AG04450 (cell line): ENCODE measurements around the gene UAP1L1. TPM values are rescaled to one million over a fixed set of nuclear protein-coding genes. Genes with fewer than 3 reads are reported as not detected.

ENCODE experiments used
- CTCF ChIA-PET: fragments of 300-600, 350-600 bp; formaldehyde crosslinking; extraction: SDS; loops from one replicate; lab custom pipeline; 2022; ENCODE audit warnings: antibody characterized with exemption, inconsistent platforms; lab: Charles Lee
- POLR2A ChIA-PET: fragments of 350-600 bp; formaldehyde crosslinking; extraction: SDS; loops from one replicate; lab custom pipeline; 2021; ENCODE audit warnings: antibody characterized with exemption, inconsistent platforms; lab: Yijun Ruan, JAX
- DNase-seq: peaks from one replicate; pipeline ENCODE4 v3.0.0-alpha.2; 2011; ENCODE audit warnings: low read depth, low spot score
- H3K27ac ChIP-seq: one replicate; pipeline ENCODE4 v1.5.1; 2012; ENCODE audit warnings: low read depth, low read length, control low read depth
- H3K27me3 ChIP-seq: one replicate; pipeline ENCODE4 v1.6.0; 2012; ENCODE audit warnings: low read length; ENCODE audit not compliant: control insufficient read depth, insufficient read depth
- H3K4me3 ChIP-seq: 2 replicates; pipeline ENCODE4 v1.5.1; 2011; ENCODE audit warnings: mild to moderate bottlenecking, low read depth, low read length, control low read depth
- H3K9me3 ChIP-seq: 2 replicates; pipeline ENCODE4 v1.5.1; 2012; ENCODE audit warnings: low read length; ENCODE audit not compliant: control insufficient read depth, insufficient read depth
- polyA plus RNA-seq: library from polyadenylated mRNA; depleted of rRNA; stranded (reverse); fragments of >200 nt; gene quantifications from 2 replicates; pipeline ENCODE4 v1.2.3, GENCODE V29; 2011
- TF ChIP-seq, protein P1 (sequence below): IDR thresholded peaks from 2 replicates; pipeline ENCODE4 v1.5.1; 2011; ENCODE audit warnings: low read depth, low read length, control low read depth, inconsistent platforms

Gene UAP1L1
- polyA plus RNA-seq, 1 experiment: 5.1 TPM

DNA sequence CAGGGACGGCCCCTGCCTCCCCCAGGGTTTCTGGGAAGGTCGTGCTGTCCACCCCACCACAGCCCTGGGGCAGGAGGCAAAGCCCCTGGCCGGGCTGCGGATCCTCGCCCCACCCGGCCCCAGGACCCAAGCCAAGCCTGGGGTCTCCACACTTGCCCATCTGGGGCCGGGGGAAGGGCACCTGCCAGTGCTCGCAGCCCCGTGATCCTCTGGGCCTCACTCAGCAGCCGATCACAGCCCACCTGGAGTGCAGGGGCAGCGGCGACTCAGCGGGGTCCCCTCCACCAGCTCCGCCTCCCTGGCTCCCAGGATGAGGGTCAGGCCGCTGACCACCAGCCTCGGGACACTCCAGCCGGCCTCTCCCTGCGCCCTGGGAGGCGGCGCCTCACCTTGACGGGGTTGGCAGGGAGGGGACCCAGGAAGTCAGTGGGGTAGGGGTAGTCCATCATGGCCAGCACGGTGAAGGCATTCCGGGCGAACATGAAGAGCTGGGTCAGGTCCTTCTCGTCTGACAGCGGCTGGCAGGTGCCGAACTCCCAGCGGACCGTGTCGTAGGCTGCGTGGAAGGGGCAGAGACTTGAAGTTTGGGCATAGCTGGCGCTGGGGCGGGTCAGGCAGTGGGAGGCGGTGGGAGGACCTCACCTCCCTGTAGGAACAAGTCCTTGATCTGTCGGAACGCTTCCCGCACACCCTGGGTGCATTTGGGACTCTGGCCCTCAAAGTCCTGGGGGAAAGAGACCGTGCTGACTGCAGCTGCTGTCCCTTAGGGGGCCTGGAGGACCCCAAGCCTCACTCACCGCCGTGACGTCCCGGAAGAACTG, 35.5 kb downstream of the UAP1L1 start:
- no peak for DNase-seq
- H3K9me3 ChIP-seq: no peaks in the 10 kb centered on the region; the same call in 1 of the 2 replicates
- TF ChIP-seq, protein P1, sequence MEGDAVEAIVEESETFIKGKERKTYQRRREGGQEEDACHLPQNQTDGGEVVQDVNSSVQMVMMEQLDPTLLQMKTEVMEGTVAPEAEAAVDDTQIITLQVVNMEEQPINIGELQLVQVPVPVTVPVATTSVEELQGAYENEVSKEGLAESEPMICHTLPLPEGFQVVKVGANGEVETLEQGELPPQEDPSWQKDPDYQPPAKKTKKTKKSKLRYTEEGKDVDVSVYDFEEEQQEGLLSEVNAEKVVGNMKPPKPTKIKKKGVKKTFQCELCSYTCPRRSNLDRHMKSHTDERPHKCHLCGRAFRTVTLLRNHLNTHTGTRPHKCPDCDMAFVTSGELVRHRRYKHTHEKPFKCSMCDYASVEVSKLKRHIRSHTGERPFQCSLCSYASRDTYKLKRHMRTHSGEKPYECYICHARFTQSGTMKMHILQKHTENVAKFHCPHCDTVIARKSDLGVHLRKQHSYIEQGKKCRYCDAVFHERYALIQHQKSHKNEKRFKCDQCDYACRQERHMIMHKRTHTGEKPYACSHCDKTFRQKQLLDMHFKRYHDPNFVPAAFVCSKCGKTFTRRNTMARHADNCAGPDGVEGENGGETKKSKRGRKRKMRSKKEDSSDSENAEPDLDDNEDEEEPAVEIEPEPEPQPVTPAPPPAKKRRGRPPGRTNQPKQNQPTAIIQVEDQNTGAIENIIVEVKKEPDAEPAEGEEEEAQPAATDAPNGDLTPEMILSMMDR: no peak
- H3K27ac ChIP-seq: no peak overlapping the region
- no peak overlapping the region for H3K4me3 ChIP-seq
- ChIA-PET CTCF (no interaction called here), POLR2A (interaction anchor here (1.0 kb wide), 1 partner anchor 128 kb away, joined by 3 read pairs; the partner anchor contains the start of gene TUBB4B)
- H3K27me3 ChIP-seq: no peaks in the 10 kb centered on the region

DNA sequence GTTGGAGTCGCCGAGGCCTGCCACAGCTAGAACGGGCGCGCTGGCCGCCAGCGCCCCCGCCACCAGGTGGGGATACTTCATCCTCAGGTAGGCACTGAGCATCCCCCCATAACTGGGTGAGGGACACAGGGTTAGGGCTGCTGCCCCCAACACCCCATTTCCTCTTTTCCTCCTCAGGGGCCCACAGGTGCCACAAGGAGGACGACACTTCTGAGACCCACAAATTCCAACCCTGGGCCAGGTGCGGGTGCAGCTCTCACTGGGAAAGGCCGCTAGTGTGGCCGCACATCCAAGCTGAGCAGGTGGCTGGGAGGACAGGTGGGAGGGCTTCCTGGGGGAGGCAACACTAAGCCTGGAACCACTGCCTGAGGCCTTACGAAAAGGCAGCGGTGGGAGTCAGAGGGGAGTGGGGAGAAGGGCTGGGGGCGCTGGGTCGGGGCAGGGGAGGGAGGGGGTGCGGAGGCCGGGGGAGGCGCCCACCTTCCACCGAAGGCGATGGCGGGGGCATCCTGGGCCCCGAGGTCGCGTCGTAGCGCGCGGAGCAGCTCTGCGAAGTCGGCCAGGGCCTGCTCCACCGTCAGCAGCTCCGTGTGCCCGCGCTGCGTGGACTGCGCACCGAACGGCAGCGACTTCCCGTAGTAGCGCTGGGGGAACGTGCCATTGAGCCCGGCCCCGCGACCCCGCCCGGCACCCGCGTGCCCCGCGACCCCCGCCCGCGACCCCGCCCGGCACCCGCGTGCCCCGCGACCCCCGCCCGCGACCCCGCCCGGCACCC, 36.3 kb downstream of the UAP1L1 start:
- TF ChIP-seq, protein P1: no peak
- H3K9me3 ChIP-seq: no peaks in the 10 kb centered on the region; the same call in 1 of the 2 replicates
- no peaks in the 10 kb centered on the region for H3K27me3 ChIP-seq
- ChIA-PET CTCF (interaction anchor here (0.6 kb wide), 1 partner anchor 114 kb away, joined by 5 read pairs; the partner anchor contains the start of gene RNF224), POLR2A (interaction anchor here (0.6 to 1.0 kb wide), 2 partner anchors 27 to 127 kb away, joined by 3 read pairs; partner anchors contain the start of genes MAN1B1 and TUBB4B)
- peak overlapping the region; percentile 48 for H3K4me3 ChIP-seq
- H3K27ac ChIP-seq: no peak overlapping the region
- DNase-seq: no peak

DNA sequence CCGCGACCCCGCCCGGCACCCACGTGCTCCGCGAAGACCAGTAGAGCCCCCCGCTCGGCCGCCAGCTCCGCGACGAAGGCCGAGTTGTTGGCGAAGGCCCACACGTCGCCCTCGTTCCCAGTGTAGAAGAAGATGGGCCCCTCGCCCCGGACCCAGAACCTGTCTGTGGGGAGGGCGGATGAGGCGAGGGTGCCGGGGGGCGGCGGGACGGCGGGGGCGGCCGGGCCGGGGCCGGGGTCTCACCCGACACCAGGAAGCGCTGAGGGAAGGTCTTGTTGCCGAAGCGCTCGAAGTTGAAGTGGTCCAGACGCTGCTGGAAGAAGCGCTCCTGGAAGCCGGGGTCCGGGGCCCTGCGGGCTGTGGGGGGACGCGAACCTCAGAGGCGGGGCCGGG, 36.9 kb downstream of the UAP1L1 start:
- CTCF ChIA-PET: no interaction called here
- Histone ChIP-seq H3K27me3 (no peaks in the 10 kb centered on the region), H3K27ac (no peak overlapping the region), H3K4me3 (peak overlapping the region; percentile 59), H3K9me3 (no peaks in the 10 kb centered on the region; the same call in 1 of the 2 replicates)
- no peak for DNase-seq
- TF ChIP-seq, protein P1: no peak
- POLR2A ChIA-PET: interaction anchor here (0.6 kb wide), 1 partner anchor 28 kb away, joined by 3 read pairs; the partner anchor contains the start of gene MAN1B1

DNA sequence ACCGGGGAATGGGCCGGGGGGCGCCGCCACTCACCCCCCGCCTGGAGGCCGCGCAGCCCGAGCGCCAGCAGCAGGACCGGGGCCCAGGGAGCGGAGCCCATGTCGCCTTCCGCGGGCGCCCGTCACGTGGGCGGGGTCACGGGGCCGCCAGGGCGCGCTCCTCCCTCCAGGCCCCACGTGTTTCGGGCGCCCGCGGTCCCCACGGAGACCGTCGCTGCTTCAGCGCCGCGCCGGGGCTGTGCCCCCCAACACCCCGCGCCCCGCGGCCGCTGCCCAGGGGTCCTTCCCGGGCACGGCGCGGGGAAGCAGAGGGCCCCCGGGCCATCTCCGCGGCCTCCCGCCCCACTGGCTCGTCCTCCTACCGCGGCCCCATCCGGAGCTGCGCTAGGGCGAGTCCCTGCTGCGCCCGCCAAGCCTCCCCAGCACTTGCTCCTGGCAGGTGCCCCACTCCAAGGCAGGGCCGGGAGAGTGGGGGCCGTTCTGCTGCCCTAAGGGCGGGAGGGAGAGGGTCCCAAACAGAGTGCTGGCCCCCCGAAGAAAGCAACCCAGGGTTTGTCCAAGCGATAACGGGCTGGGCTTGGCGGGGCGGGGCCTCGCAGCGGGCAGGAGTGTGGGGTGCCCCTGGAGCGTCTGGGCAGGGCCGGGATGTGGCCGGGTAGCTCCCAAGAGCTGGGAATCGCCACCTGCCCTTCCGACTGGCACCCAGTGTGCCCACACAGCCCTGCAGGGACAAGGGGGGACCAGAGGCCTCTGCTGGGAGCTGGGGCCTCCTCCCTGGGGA, 37.5 kb downstream of the UAP1L1 start, which contains the start of gene DPP7:
DPP7 (minus strand) TSS at position 121 of the 781 bp plus-strand sequence; CDS start at position 101, 20 bp downstream.
- Histone ChIP-seq H3K27me3 (no peaks in the 10 kb centered on the region), H3K9me3 (no peaks in the 10 kb centered on the region; the same call in 1 of the 2 replicates), H3K27ac (no peak within 1 kb of the TSS), H3K4me3 (peak within 1 kb of the TSS; percentile 59)
- POLR2A ChIA-PET: no interaction called here
- no peak for DNase-seq
- TF ChIP-seq, protein P1: no peak
- CTCF ChIA-PET: interaction anchor here (1.1 kb wide), 1 partner anchor 122 kb away, joined by 4 read pairs; no protein-coding TSS in a partner anchor
